GM18909 (cell line): ENCODE data around the gene FGF2.

ENCODE experiments used
- ATAC-seq: cut with Tn5 transposase; IDR thresholded peaks from one replicate; pipeline ENCODE4 v1.9.1; 2021; ENCODE audit warnings: mild to moderate bottlenecking; ENCODE audit not compliant: unreplicated experiment, poor library complexity

FGF2 gene

GRCh38 chr4:122882857-122883735 lies 56.5 kb downstream of the FGF2 start:
- ATAC-seq, result no peak

DNA sequence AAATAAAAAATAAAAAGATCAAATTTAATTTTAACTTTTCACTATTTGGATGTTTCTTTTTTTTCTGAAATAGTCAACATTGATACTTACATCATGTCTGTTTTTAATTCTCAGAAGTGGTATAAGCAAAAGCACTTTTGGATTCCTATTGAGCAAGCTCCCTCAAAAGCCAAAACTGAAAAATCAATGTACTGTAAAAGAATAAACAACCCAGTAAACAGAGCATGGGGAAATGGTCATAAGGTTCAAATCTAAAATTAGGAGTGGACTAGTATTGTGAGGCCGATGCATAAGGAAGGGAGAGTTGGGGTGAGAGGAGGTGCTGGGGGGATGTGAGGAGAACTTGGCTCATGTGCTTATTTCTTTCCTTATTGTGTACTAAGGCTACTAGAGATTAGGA lies 57.9 kb downstream of the FGF2 start:
- no peak for ATAC-seq

DNA sequence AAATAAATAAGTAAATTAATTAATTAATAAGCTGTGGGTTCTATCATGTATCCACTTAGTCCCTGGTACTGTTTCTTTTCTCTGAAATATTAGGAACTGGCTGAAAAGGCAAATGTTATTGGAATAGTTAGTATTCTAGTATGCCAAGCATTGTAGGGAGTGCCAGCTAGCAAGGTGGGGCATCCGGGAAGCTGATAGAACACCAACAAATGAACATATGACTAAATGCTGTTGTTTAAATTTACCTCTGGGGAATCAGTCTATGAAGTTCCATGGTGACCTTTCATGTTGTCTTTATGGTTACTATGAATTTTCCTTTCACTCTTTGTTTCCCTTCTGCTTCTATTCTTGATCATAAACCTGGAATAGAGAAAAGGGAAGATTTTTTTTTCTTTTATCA lies 63.1 kb downstream of the FGF2 start:
- no peak for ATAC-seq

- peak; percentile 56 for ATAC-seq
Observed at GRCh38 chr4:122890147-122890795, 63.6 kb downstream of the FGF2 start.

- ATAC-seq, result no peak
Observed at GRCh38 chr4:122894827-122895226, 68.2 kb downstream of the FGF2 start.

DNA sequence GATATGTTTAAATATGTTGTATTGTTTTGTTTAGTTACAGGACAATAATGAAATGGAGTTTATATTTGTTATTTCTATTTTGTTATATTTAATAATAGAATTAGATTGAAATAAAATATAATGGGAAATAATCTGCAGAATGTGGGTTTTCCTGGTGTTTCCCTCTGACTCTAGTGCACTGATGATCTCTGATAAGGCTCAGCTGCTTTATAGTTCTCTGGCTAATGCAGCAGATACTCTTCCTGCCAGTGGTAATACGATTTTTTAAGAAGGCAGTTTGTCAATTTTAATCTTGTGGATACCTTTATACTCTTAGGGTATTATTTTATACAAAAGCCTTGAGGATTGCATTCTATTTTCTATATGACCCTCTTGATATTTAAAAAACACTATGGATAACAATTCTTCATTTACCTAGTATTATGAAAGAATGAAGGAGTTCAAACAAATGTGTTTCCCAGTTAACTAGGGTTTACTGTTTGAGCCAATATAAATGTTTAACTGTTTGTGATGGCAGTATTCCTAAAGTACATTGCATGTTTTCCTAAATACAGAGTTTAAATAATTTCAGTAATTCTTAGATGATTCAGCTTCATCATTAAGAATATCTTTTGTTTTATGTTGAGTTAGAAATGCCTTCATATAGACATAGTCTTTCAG lies 68.8 kb downstream of the FGF2 start:
- no peak for ATAC-seq

GRCh38 chr4:122896270-122896669 lies 69.6 kb downstream of the FGF2 start:
- no peak for ATAC-seq

- ATAC-seq, result no peak
Observed at GRCh38 chr4:122898370-122899150, 71.9 kb downstream of the FGF2 start.

GRCh38 chr4:122899682-122900081 lies 73.1 kb downstream of the FGF2 start:
- no peak for ATAC-seq

- ATAC-seq, result no peak
Observed at GRCh38 chr4:122900314-122900713, 73.7 kb downstream of the FGF2 start.

DNA sequence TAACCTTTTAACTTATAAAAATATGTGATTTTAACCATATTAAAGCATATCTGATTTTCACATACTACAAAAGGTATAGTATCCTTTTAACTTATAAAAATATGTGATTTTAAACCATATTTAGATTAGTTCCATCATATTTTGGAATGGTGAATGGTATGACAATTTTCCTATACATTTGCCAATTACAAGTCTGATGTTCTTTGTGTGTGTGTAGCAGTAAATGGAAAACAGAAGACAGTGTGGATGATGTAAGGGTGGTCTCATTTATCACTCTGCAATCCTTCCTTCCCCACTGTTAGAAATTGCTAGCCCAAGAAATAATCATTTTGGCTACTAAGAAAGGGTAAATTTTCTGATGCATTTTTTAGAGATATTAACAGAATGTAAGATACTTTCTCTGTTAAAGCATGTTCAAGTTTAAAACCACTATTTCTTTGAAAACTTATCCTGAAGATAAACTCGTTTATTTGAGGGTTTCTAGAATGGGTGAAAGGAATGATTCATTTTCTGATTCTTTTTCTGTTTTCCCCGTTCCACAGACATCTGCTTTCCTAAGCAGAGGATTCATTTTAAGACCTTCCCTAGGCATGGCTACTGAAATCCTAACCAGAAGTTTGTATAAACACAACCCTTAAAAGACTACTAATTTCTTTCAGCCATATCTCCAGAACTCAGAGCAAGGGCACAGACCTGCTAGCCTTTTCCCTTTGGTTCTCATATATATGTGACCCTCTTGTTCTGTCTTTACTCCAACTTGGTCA lies 74.8 kb downstream of the FGF2 start:
- ATAC-seq, result no peak

DNA sequence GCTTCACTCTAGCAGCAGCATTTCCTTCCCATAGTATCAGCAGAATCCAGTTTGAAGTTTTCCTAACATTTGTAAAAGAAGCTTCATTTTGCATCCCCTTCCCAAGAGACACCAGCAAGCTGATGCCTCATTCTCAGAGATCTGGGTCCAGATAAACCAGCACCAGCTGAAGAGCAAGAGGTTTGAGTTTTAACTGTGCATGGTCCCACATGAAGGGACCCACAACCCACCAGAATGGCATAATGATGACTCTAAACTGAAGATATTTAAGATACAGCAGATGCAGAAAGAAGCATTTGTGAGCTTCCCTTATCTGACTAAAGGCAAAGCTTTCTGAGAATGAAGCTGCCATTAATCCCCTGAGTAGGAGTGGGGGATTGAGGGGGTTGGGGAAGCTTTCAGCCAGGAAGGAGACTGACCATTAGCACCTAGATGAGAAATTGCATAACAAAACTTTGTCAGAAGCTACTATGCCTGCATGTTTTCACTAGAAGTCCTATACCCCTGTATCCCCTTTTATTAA lies 77.2 kb downstream of the FGF2 start:
- no peak for ATAC-seq

- no peak for ATAC-seq
Observed at GRCh38 chr4:122906859-122907305, 80.3 kb downstream of the FGF2 start.

DNA sequence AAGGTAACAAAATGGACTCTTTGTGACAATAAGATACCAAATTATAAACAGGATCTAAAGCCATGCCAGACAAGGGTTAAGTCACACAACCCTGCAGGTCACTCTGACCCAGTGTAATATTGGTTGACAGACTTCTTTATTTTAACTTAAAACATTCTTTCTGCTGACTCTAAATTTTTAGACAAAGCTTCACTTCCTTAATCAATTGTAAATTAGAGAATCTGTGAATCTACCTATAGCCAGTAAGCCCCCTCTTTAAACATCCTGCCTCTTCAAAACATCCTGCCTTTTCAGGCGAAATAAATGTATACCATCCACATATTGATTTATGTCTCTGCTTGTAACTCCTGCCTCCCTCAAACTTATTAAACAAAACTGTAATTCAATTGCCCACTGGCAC lies 81.6 kb downstream of the FGF2 start:
- ATAC-seq, result no peak

- ATAC-seq, result no peak
Observed at GRCh38 chr4:122909683-122910082, 83.1 kb downstream of the FGF2 start.

GRCh38 chr4:122911588-122911987 lies 85.0 kb downstream of the FGF2 start:
- ATAC-seq, result no peak

DNA sequence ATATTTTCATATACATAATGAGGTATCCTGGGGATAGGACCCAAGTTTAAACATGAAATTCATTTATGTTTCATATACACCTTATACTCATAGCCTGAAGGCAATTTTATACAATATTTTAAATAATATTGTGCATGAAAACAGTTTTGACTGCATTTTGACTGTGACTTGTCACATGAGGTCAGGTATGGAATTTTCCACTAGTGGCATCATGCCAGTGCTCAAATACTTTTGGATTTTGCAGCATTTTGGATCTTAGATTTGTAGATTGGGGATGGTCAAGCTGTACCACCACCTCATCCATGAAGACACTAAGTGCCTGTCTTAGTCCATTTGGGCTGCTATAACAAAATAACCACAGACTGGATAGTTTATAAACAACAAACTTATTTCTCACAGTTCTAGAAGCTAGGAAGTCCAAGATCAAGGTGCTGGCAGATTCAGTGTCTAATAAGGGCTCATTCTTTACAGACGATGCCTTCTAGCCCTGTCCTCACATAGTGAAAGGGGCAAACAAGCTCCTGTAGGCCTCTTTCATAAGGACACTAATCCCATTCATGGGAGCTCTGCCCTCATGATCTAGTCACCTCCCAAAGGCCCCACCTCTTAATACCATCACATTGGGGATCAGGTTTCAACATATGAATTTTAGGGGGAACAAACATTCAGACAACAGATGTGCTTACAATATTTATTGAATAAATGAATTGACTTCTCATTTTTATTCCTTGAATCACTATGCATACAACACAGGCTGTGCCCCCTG lies 86.4 kb downstream of the FGF2 start:
- no peak for ATAC-seq

DNA sequence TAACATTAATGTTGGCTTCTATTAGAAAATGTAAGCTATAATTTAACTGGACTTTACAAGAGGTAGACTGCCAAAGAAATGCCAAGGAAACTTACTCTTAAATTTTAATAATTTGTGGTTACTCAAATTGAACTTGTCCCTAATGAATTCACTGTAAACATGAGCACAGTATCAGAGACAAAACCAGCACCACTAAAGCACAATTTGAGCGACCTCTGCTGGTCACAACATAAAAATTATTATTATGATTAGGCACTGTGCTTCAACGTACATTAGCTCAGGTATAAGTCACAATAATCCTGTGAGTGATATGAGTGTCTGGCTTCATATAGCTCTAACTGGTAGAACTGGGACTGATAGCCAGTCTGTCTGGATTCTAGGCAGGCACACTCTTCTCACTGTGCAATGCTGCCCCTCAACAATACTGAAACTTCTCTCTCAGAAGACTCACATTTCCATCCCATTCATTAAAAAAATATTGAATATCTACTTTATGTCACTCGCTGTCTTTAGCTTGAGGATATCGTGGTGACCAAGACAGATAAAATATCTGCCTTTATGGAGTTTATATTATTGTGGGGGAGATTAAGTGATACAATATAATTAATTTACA lies 87.8 kb downstream of the FGF2 start:
- ATAC-seq, result peak; percentile 96
